ENCODE measurements around the gene PRX. TPM values are rescaled to one million over a fixed set of nuclear protein-coding genes. Genes with fewer than 3 reads are reported as not detected.

Gene PRX
- total and polyA plus RNA-seq, 12 donors, result 1.7 to 3.8 (median 2.6) TPM

DNA sequence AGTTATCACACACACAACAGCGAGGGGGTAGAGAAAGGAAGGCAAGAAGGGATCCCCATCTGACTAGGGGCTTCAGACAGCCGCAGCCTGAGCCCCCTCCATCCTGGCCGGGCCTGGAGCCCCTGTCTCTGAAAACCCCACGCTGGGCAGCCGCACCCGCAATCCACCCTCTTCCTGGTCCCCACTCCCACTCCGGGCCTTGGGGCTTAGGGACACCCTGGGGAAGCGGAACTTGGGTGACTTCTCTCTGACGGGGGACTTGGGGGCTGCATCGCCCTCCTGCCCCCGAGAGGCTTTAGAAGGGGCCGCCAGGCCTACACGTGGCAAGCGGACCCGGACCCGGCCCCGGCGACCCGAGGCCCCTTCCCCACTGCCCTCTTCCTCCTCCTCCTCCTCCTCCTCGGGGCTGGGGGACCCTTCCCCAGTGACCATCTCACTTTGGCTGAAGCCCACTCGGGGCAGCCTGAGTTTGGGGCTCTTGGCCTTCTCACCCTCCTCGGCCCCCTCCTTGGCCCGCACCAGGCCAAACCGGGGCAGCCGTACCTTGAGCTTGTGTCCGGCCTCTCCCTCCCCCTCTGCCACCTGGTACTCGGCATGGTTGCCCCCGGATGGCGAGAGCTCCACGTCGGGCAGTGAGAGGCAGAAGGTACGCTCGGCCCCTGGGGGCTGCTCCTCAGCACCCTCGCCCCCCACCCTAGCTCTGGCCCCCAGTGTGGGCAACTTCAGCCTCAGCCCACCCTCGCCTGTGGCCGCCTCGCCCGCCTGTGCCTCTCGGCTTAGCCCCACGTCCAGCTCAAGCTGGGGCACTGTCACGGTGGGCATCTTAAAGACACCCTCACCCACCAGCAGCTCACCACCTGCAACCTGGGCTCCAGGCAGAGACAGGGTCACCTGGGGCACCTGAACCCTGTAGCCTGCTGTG is 19.0 kb downstream of the PRX start:
- Histone ChIP-seq H3K36me3 (peaks cover 0 to 3% (median 0%) of the 10 kb centered on the region in 9 donors), H3K27me3 (no peaks in the 10 kb centered on the region), H3K9me3 (no peaks in the 10 kb centered on the region), H3K4me1 (peaks cover 0 to 6% (median 0%) of the 10 kb centered on the region in 9 donors), H3K4me3 (no peak overlapping the region), H3K27ac (no peak overlapping the region)
- TF ChIP-seq, protein P1, sequence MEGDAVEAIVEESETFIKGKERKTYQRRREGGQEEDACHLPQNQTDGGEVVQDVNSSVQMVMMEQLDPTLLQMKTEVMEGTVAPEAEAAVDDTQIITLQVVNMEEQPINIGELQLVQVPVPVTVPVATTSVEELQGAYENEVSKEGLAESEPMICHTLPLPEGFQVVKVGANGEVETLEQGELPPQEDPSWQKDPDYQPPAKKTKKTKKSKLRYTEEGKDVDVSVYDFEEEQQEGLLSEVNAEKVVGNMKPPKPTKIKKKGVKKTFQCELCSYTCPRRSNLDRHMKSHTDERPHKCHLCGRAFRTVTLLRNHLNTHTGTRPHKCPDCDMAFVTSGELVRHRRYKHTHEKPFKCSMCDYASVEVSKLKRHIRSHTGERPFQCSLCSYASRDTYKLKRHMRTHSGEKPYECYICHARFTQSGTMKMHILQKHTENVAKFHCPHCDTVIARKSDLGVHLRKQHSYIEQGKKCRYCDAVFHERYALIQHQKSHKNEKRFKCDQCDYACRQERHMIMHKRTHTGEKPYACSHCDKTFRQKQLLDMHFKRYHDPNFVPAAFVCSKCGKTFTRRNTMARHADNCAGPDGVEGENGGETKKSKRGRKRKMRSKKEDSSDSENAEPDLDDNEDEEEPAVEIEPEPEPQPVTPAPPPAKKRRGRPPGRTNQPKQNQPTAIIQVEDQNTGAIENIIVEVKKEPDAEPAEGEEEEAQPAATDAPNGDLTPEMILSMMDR (IDR thresholded peaks at IDR 0.05), result no peak
- no peak for ATAC-seq
- no peak for DNase-seq
- intact Hi-C loops (cut with DNase I), result no loop called here
- WGBS, 2 donors, result 91 to 92% methylated on average over 40 to 41 of the region's 41 CpGs

DNA sequence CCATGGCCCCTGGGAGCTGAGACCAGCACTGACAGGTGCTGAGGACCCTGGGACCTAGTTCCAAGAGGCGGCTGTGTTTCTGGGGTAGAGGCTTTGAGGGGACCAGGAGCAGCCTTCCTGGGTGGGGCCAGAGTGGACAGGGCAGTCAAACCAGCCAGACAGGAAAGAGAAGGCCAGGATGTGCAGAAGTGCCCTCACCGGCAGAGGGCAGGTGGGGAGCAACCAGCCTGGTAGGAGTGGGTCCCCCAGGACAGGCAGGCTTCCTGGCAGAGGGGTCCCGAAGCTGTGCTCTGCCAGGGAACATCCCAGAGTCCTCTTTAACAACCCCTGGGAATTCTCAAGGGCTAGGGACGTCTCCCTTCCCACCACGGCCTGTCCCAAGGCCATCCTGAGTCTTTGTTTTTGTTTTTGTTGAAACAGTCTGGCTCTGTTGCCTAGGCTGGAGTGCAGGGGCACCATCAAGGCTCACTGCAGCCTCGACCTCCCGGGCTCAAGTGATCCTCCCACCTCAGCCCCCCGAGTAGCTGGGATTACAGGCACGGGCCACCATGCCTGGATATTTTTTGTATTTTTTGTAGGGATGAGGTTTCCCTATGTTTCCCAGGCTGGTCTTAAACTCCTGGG is 20.2 kb downstream of the PRX start:
- ATAC-seq, result peak in 5 of 8 donors; percentile 18 to 55 (median 37)
- no peak overlapping the region for H3K27ac ChIP-seq
- H3K27me3 ChIP-seq, result no peaks in the 10 kb centered on the region
- 45 to 52% methylated on average over 9 of the region's 9 CpGs for WGBS, 2 donors
- no peaks in the 10 kb centered on the region for H3K9me3 ChIP-seq
- TF ChIP-seq, protein P1 (IDR thresholded peaks at IDR 0.05), result peak in 5 of 9 donors; percentile 17 to 32 (median 21)
- peaks cover 0 to 3% (median 0%) of the 10 kb centered on the region in 9 donors for H3K36me3 ChIP-seq
- no peak for DNase-seq
- H3K4me1 ChIP-seq, result peaks cover 0 to 6% (median 0%) of the 10 kb centered on the region in 9 donors
- intact Hi-C loops (cut with DNase I), result no loop called here
- no peak overlapping the region for H3K4me3 ChIP-seq

DNA sequence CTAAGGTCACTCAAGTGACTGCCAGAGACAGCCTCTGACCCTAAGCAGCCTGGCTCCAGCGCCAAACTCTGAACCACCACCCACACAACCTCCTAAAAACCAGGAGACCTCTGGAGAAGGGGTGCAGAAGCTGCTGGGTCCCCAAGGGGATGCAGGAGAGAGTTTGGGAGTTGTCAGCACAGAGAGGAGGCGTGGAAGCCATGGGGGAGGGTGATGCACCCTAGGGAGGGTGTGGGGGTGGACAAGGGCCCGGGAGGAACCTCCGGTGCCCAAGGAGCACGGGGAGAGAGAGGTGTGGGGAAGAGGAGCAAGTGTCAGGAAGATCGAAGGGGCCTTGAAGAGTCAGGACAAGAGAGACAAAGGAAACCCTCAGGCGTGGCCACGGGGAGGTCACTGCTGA is 21.1 kb downstream of the PRX start:
- Histone ChIP-seq H3K9me3 (no peaks in the 10 kb centered on the region), H3K27ac (no peak overlapping the region), H3K27me3 (no peaks in the 10 kb centered on the region), H3K36me3 (no peaks in the 10 kb centered on the region), H3K4me1 (peaks cover 0 to 6% (median 0%) of the 10 kb centered on the region in 9 donors), H3K4me3 (no peak overlapping the region)
- ATAC-seq (no peak), DNase-seq (no peak)
- TF ChIP-seq, protein P1 (IDR thresholded peaks at IDR 0.05), result no peak
- intact Hi-C loops (cut with DNase I), result no loop called here
- 68 to 79% methylated on average over 8 of the region's 8 CpGs for WGBS, 2 donors

DNA sequence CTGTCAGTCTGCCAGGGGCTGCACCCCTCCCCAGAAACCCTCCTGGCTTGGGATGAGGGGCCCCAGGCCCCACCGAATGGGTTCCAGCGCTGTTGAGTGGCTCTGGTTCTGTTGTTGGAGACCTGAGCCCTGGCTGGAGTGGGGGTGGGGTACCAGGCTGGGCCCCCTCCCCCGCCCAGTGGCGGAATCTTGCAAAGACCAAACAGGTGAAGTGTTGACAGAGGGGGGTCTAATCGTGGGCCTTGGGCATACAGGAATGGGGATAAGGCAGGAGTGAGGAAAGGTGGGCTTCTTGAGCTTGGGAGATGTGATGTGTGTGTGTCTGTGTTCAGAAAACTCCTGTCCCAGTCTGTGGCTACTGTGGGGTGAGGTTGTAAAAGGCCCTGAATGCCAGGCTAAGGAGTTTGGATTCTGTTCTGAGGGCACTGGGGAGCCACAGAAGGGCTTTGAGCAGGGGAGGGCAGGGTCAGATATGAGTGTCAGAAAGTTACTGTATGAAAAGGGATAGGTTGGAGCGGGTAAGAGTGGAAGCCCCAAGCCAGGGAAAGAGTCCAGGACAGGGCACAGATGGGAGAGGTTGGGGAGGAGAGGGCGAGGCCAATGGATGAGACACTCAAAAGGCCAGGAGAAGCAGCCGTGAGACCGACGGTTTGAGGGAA is 23.0 kb downstream of the PRX start, which contains the start of gene HIPK4:
Gene HIPK4, minus strand, starts transcription at position 98 of the 659 bp plus-strand sequence. CDS start 279 bp downstream, outside the sequence.
- ATAC-seq (no peak), DNase-seq (no peak)
- Histone ChIP-seq H3K9me3 (no peaks in the 10 kb centered on the region), H3K36me3 (no peaks in the 10 kb centered on the region), H3K27ac (no peak within 1 kb of the TSS), H3K4me1 (peaks cover 0 to 6% (median 0%) of the 10 kb centered on the region in 9 donors), H3K4me3 (no peak within 1 kb of the TSS), H3K27me3 (no peaks in the 10 kb centered on the region)
- TF ChIP-seq, protein P1 (IDR thresholded peaks at IDR 0.05), result no peak
- 80 to 86% methylated on average over 10 of the region's 10 CpGs for WGBS, 2 donors
- intact Hi-C loops (cut with DNase I), result no loop called here
